ENCODE data around the gene STX11.

DNA sequence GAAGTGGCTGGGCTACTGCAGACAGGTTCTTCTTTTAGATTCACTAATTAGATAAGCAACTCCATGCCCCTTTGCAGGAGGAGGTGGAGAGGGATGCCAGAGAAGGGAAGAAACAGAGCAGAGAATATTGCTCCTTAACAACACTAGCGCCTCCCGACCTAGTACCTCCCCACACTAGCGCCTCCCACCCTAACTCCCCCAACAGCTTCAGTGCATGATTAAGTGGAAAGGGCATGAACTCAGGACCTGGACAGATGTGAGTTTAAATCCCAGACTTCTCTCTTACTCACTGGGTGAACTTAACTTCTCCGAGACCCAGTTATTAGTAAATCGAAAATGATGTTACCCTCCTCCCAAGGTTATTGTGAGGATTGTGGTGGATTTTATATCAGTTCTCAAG lies 25.7 kb downstream of the STX11 start:
- TF ChIP-seq, protein P1, sequence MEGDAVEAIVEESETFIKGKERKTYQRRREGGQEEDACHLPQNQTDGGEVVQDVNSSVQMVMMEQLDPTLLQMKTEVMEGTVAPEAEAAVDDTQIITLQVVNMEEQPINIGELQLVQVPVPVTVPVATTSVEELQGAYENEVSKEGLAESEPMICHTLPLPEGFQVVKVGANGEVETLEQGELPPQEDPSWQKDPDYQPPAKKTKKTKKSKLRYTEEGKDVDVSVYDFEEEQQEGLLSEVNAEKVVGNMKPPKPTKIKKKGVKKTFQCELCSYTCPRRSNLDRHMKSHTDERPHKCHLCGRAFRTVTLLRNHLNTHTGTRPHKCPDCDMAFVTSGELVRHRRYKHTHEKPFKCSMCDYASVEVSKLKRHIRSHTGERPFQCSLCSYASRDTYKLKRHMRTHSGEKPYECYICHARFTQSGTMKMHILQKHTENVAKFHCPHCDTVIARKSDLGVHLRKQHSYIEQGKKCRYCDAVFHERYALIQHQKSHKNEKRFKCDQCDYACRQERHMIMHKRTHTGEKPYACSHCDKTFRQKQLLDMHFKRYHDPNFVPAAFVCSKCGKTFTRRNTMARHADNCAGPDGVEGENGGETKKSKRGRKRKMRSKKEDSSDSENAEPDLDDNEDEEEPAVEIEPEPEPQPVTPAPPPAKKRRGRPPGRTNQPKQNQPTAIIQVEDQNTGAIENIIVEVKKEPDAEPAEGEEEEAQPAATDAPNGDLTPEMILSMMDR (IDR thresholded peaks at IDR 0.05; ENCODE audit: insufficient read depth, low read length, poor library complexity, severe bottlenecking) = no peak
- no peak for TF ChIP-seq EZH2phosphoT487 (conservative IDR thresholded peaks at IDR 0.05; ENCODE audit: low read length)

Measured in SU-DHL-6 (cell line).